WTC11 (cell line): ENCODE results near the gene PSMA7. TPM values are rescaled to one million over a fixed set of nuclear protein-coding genes. Genes with fewer than 3 reads are reported as not detected.

ENCODE experiments used
- ATAC-seq: fragments of 200-7000 bp; cut with Tn5 transposase; 2 replicates; pipeline ENCODE4 v1.10.0; 2021; ENCODE audit warnings: mild to moderate bottlenecking, moderate library complexity
- CTCF ChIA-PET: fragments of 300-600 bp; sonication (Branson Sonifier 250); formaldehyde crosslinking; loops from one replicate; lab custom pipeline; 2021; ENCODE audit warnings: antibody characterized with exemption; lab: Charles Lee
- POLR2A ChIA-PET: fragments of 350-600 bp; sonication (Branson Sonifier 250); formaldehyde crosslinking; loops from one replicate; lab custom pipeline; 2021; ENCODE audit warnings: antibody characterized with exemption; lab: Charles Lee
- DNase-seq: peaks from one replicate; pipeline ENCODE4 v3.0.0; 2021; ENCODE audit warnings: low spot score
- H3K27ac Mint-ChIP-seq: 2 replicates; pipeline ENCODE4 v1.8.0; 2021; ENCODE audit warnings: mixed read lengths
- H3K27me3 Mint-ChIP-seq: 2 replicates; pipeline ENCODE4 v1.8.0; 2021; ENCODE audit warnings: low read depth, mild to moderate bottlenecking, moderate library complexity, mixed read lengths
- H3K36me3 Mint-ChIP-seq: 2 replicates; pipeline ENCODE4 v1.8.0; 2021; ENCODE audit warnings: mixed read lengths
- H3K4me1 Mint-ChIP-seq: 2 replicates; pipeline ENCODE4 v1.8.0; 2022; ENCODE audit warnings: mixed read lengths
- H3K4me3 Mint-ChIP-seq: 2 replicates; pipeline ENCODE4 v1.8.0; 2021; ENCODE audit warnings: mild to moderate bottlenecking, moderate library complexity, mixed read lengths
- H3K9me3 Mint-ChIP-seq: 2 replicates; pipeline ENCODE4 v1.8.0; 2021; ENCODE audit warnings: mixed read lengths
- CBFB ChIP-seq: sonication (generic); formaldehyde crosslinking; IDR thresholded peaks from 2 replicates; pipeline ENCODE4 v1.8.1; 2022; ENCODE audit warnings: mild to moderate bottlenecking, low read depth, missing genetic modification reagents
- CTCF ChIP-seq: fragments of 200-600 bp; IDR thresholded peaks from 2 replicates; pipeline ENCODE4 v1.8.0; 2022; ENCODE audit warnings: antibody characterized with exemption
- ELF4 ChIP-seq: sonication (generic); formaldehyde crosslinking; IDR thresholded peaks from 2 replicates; pipeline ENCODE4 v1.8.1; 2022; ENCODE audit warnings: low read depth, mild to moderate bottlenecking, moderate library complexity, missing genetic modification reagents
- EMX1 ChIP-seq: fragments of 250-450 bp; sonication (Bioruptor Pico); IDR thresholded peaks from 2 replicates; pipeline ENCODE4 v1.8.0; 2021; ENCODE audit warnings: mild to moderate bottlenecking
- IRF2 ChIP-seq: sonication (generic); formaldehyde crosslinking; IDR thresholded peaks from 2 replicates; pipeline ENCODE4 v1.8.0; 2022; ENCODE audit warnings: low read depth, missing genetic modification reagents, borderline replicate concordance
- NFATC4 ChIP-seq: fragments of 250-450 bp; sonication (Bioruptor Pico); IDR thresholded peaks from 2 replicates; pipeline ENCODE4 v1.9.0; 2021; ENCODE audit warnings: mild to moderate bottlenecking
- NR3C1 ChIP-seq: sonication (generic); formaldehyde crosslinking; conservative IDR thresholded peaks from 2 replicates; pipeline ENCODE4 v1.8.1; 2023; ENCODE audit warnings: low read depth, mild to moderate bottlenecking, missing genetic modification reagents
- PREB ChIP-seq: sonication (generic); formaldehyde crosslinking; IDR thresholded peaks from 2 replicates; pipeline ENCODE4 v1.8.1; 2022; ENCODE audit warnings: mild to moderate bottlenecking, missing genetic modification reagents, moderate library complexity, borderline replicate concordance
- ZNF138 ChIP-seq: sonication (generic); formaldehyde crosslinking; conservative IDR thresholded peaks from 2 replicates; pipeline ENCODE4 v1.8.1; 2022; ENCODE audit warnings: mild to moderate bottlenecking, moderate library complexity, missing genetic modification reagents
- ZNF232 ChIP-seq: sonication (generic); formaldehyde crosslinking; IDR thresholded peaks from 2 replicates; pipeline ENCODE4 v1.8.0; 2022; ENCODE audit warnings: mild to moderate bottlenecking, missing genetic modification reagents
- ZNF263 ChIP-seq: sonication (generic); formaldehyde crosslinking; IDR thresholded peaks from 2 replicates; pipeline ENCODE4 v1.8.1; 2022; ENCODE audit warnings: low read depth, mild to moderate bottlenecking, moderate library complexity, missing genetic modification reagents
- ZNF396 ChIP-seq: fragments of 250-450 bp; sonication (Bioruptor Pico); IDR thresholded peaks from 2 replicates; pipeline ENCODE4 v1.8.0; 2021; ENCODE audit warnings: mild to moderate bottlenecking, moderate library complexity, borderline replicate concordance
- ZNF425 ChIP-seq: fragments of 250-450 bp; sonication (Bioruptor Pico); conservative IDR thresholded peaks from 2 replicates; pipeline ENCODE4 v1.9.0; 2021; ENCODE audit warnings: mild to moderate bottlenecking
- total RNA-seq: library from RNA; stranded (reverse); gene quantifications from 3 replicates; pipeline ENCODE4 v1.2.3, GENCODE V29; 2021
- TF ChIP-seq, protein P1 (sequence below): sonication (generic); formaldehyde crosslinking; IDR thresholded peaks from 2 replicates; pipeline ENCODE4 v1.8.0; 2022; ENCODE audit warnings: mild to moderate bottlenecking, missing genetic modification reagents
- TF ChIP-seq, protein P2 (sequence below): sonication (generic); formaldehyde crosslinking; IDR thresholded peaks from 2 replicates; pipeline ENCODE4 v1.8.0; 2022; ENCODE audit warnings: mild to moderate bottlenecking, missing genetic modification reagents
- TF ChIP-seq, protein P3 (sequence below): sonication (generic); formaldehyde crosslinking; IDR thresholded peaks from 2 replicates; pipeline ENCODE4 v1.8.1; 2022; ENCODE audit warnings: low read depth, mild to moderate bottlenecking, moderate library complexity, missing genetic modification reagents, borderline replicate concordance
- TF ChIP-seq, protein P4 (sequence below): sonication (generic); formaldehyde crosslinking; IDR thresholded peaks from 2 replicates; pipeline ENCODE4 v1.8.1; 2023; ENCODE audit warnings: mild to moderate bottlenecking, missing genetic modification reagents, moderate library complexity
- TF ChIP-seq, protein P5 (sequence below): fragments of 250-450 bp; sonication (Bioruptor Pico); IDR thresholded peaks from 2 replicates; pipeline ENCODE4 v1.9.0; 2021; ENCODE audit warnings: mild to moderate bottlenecking

PSMA7 gene
- total RNA-seq, 1 experiment from 2014 or later = 364 TPM

- no peak for ATAC-seq
- no peak overlapping the region for H3K4me3 Mint-ChIP-seq
- ChIA-PET POLR2A (no interaction called here), CTCF (no interaction called here)
- DNase-seq = no peak
- TF ChIP-seq CBFB (CRISPR knock-in tag) (no peak), ZNF138 (CRISPR knock-in tag) (no peak), CTCF (no peak), NR3C1 (no peak), ZNF396 (no peak), NFATC4 (no peak), ZNF425 (no peak), ZNF232 (CRISPR knock-in tag) (no peak), IRF2 (no peak), ZNF263 (CRISPR knock-in tag) (no peak), PREB (CRISPR knock-in tag) (no peak), ELF4 (CRISPR knock-in tag) (no peak), EMX1 (CRISPR knock-in tag) (no peak)
- TF ChIP-seq, protein P1, sequence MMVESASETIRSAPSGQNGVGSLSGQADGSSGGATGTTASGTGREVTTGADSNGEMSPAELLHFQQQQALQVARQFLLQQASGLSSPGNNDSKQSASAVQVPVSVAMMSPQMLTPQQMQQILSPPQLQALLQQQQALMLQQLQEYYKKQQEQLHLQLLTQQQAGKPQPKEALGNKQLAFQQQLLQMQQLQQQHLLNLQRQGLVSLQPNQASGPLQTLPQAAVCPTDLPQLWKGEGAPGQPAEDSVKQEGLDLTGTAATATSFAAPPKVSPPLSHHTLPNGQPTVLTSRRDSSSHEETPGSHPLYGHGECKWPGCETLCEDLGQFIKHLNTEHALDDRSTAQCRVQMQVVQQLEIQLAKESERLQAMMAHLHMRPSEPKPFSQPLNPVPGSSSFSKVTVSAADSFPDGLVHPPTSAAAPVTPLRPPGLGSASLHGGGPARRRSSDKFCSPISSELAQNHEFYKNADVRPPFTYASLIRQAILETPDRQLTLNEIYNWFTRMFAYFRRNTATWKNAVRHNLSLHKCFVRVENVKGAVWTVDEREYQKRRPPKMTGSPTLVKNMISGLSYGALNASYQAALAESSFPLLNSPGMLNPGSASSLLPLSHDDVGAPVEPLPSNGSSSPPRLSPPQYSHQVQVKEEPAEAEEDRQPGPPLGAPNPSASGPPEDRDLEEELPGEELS = no peak
- TF ChIP-seq, protein P2, sequence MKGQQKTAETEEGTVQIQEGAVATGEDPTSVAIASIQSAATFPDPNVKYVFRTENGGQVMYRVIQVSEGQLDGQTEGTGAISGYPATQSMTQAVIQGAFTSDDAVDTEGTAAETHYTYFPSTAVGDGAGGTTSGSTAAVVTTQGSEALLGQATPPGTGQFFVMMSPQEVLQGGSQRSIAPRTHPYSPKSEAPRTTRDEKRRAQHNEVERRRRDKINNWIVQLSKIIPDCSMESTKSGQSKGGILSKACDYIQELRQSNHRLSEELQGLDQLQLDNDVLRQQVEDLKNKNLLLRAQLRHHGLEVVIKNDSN = no peak
- TF ChIP-seq, protein P3, sequence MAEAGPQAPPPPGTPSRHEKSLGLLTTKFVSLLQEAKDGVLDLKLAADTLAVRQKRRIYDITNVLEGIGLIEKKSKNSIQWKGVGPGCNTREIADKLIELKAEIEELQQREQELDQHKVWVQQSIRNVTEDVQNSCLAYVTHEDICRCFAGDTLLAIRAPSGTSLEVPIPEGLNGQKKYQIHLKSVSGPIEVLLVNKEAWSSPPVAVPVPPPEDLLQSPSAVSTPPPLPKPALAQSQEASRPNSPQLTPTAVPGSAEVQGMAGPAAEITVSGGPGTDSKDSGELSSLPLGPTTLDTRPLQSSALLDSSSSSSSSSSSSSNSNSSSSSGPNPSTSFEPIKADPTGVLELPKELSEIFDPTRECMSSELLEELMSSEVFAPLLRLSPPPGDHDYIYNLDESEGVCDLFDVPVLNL (CRISPR knock-in tag) = no peak
- TF ChIP-seq, protein P4, sequence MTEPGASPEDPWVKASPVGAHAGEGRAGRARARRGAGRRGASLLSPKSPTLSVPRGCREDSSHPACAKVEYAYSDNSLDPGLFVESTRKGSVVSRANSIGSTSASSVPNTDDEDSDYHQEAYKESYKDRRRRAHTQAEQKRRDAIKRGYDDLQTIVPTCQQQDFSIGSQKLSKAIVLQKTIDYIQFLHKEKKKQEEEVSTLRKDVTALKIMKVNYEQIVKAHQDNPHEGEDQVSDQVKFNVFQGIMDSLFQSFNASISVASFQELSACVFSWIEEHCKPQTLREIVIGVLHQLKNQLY (CRISPR knock-in tag) = no peak
- TF ChIP-seq, protein P5, sequence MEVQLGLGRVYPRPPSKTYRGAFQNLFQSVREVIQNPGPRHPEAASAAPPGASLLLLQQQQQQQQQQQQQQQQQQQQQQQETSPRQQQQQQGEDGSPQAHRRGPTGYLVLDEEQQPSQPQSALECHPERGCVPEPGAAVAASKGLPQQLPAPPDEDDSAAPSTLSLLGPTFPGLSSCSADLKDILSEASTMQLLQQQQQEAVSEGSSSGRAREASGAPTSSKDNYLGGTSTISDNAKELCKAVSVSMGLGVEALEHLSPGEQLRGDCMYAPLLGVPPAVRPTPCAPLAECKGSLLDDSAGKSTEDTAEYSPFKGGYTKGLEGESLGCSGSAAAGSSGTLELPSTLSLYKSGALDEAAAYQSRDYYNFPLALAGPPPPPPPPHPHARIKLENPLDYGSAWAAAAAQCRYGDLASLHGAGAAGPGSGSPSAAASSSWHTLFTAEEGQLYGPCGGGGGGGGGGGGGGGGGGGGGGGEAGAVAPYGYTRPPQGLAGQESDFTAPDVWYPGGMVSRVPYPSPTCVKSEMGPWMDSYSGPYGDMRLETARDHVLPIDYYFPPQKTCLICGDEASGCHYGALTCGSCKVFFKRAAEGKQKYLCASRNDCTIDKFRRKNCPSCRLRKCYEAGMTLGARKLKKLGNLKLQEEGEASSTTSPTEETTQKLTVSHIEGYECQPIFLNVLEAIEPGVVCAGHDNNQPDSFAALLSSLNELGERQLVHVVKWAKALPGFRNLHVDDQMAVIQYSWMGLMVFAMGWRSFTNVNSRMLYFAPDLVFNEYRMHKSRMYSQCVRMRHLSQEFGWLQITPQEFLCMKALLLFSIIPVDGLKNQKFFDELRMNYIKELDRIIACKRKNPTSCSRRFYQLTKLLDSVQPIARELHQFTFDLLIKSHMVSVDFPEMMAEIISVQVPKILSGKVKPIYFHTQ (CRISPR knock-in tag) = no peak
- H3K36me3 Mint-ChIP-seq = peaks cover 82% of the 10 kb centered on the region
- no peaks in the 10 kb centered on the region for H3K27me3 Mint-ChIP-seq
- H3K27ac Mint-ChIP-seq = peak overlapping the region; percentile 91
- H3K4me1 Mint-ChIP-seq = no peaks in the 10 kb centered on the region
- no peaks in the 10 kb centered on the region for H3K9me3 Mint-ChIP-seq
Measured at GRCh38 chr20:62131560-62132320, 11.5 kb downstream of the PSMA7 start.
